Transverse colon (tissue), 4 donors: Measurements from ENCODE around the gene PPP1R10.

ENCODE experiments used
- EP300 ChIP-seq: sonication (generic); formaldehyde crosslinking; IDR thresholded peaks from one replicate; pipeline ENCODE4 v1.6.1; 2017; ENCODE audit warnings: antibody characterized with exemption, low read depth
- POLR2A ChIP-seq: fragments of 450-650 bp; IDR thresholded peaks from one replicate; pipeline ENCODE4 v1.6.1; 2016; ENCODE audit warnings: antibody characterized with exemption, mild to moderate bottlenecking, moderate library complexity
- POLR2AphosphoS5 ChIP-seq, 3 donors: sonication (generic); formaldehyde crosslinking; IDR thresholded peaks; one replicate each; pipeline ENCODE4 v1.6.1; 2016; ENCODE audit warnings: antibody characterized with exemption in 3 of 3
- TF ChIP-seq, protein P1 (sequence below), 5 experiments: fragments of 200-600 bp in 3 of 5; fragments of 450-650 bp in 2 of 5; sonication (generic) in 3 of 5; IDR thresholded peaks; 1 replicate in 2 of 5; 2 replicates in 3 of 5; pipeline ENCODE4 v1.5.1; 2016 to 2017; ENCODE audit warnings: antibody characterized with exemption in 5 of 5, inconsistent platforms in 3 of 5, mild to moderate bottlenecking in 2 of 5, moderate library complexity in 1 of 5

DNA sequence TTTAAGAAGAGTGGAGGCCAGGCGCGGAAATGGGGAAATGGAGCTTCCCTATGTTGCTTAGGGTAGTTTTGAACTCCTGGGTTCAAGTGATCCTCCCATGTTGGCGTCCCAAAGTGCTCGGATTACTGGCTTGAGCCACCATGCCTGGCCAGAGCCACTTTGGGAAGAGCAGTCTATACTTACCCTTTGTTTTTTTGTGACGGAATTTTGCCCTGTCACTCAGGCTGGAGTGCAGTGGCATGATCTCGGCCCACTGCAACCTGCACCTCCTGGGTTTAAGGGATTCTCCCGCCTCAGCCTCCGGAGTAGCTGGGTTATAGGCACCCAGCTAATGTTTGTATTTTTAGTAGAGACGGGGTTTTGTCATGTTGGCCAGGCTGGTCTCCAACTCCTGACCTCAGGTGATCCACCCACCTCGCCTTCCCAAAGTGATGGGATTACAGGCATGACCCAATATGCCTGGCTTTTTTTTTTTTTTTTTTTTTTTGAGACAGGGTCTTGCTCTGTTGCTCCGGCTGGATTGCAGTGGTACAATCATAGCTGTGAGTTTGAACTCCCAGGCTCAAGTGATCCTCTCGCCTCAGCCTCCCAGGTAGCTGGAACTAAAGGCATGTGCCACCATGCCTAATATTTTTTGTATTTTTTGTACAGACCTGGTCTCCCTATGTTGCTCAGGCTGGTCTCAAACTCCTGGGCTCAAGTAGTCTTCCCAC lies 18.0 kb downstream of the PPP1R10 start:
- TF ChIP-seq, protein P1, sequence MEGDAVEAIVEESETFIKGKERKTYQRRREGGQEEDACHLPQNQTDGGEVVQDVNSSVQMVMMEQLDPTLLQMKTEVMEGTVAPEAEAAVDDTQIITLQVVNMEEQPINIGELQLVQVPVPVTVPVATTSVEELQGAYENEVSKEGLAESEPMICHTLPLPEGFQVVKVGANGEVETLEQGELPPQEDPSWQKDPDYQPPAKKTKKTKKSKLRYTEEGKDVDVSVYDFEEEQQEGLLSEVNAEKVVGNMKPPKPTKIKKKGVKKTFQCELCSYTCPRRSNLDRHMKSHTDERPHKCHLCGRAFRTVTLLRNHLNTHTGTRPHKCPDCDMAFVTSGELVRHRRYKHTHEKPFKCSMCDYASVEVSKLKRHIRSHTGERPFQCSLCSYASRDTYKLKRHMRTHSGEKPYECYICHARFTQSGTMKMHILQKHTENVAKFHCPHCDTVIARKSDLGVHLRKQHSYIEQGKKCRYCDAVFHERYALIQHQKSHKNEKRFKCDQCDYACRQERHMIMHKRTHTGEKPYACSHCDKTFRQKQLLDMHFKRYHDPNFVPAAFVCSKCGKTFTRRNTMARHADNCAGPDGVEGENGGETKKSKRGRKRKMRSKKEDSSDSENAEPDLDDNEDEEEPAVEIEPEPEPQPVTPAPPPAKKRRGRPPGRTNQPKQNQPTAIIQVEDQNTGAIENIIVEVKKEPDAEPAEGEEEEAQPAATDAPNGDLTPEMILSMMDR (IDR thresholded peaks at IDR 0.05), result no peak
- TF ChIP-seq EP300 (no peak), POLR2AphosphoS5 (IDR thresholded peaks at IDR 0.05) (peak in 1 of 3 donors; percentile 13), POLR2A (no peak)
